Nephron progenitor cell (in vitro differentiated cells): ENCODE results near the gene MRGPRG.
"Not testable (repeated sequence)": the region's sequence is repeated elsewhere in the genome, so short reads cannot be mapped to it uniquely, and the experiment has no call there.

Experiments used
- DNase-seq: peaks from one replicate; pipeline ENCODE4 v3.0.0; 2021
- H3K27ac Mint-ChIP-seq: 2 replicates; pipeline ENCODE4 v1.8.0; 2021; ENCODE audit warnings: mild to moderate bottlenecking, moderate library complexity, mixed read lengths
- H3K27me3 Mint-ChIP-seq: 2 replicates; pipeline ENCODE4 v1.8.0; 2021; ENCODE audit warnings: mild to moderate bottlenecking, low read depth, mixed read lengths; ENCODE audit not compliant: poor library complexity
- H3K36me3 Mint-ChIP-seq: 2 replicates; pipeline ENCODE4 v1.8.0; 2021; ENCODE audit warnings: low read depth, mixed read lengths
- H3K4me1 Mint-ChIP-seq: 2 replicates; pipeline ENCODE4 v1.8.0; 2021; ENCODE audit warnings: mixed read lengths
- H3K4me3 Mint-ChIP-seq: 2 replicates; pipeline ENCODE4 v1.8.0; 2021; ENCODE audit warnings: mild to moderate bottlenecking, moderate library complexity, mixed read lengths
- H3K9me3 Mint-ChIP-seq: 2 replicates; pipeline ENCODE4 v1.8.0; 2021; ENCODE audit warnings: mild to moderate bottlenecking, moderate library complexity, mixed read lengths
- TF ChIP-seq, protein P1 (sequence below): fragments of 200-600 bp; sonication (generic); IDR thresholded peaks from 2 replicates; pipeline ENCODE4 v1.5.0; 2021; ENCODE audit warnings: antibody characterized with exemption

MRGPRG gene, protein sequence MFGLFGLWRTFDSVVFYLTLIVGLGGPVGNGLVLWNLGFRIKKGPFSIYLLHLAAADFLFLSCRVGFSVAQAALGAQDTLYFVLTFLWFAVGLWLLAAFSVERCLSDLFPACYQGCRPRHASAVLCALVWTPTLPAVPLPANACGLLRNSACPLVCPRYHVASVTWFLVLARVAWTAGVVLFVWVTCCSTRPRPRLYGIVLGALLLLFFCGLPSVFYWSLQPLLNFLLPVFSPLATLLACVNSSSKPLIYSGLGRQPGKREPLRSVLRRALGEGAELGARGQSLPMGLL

DNA sequence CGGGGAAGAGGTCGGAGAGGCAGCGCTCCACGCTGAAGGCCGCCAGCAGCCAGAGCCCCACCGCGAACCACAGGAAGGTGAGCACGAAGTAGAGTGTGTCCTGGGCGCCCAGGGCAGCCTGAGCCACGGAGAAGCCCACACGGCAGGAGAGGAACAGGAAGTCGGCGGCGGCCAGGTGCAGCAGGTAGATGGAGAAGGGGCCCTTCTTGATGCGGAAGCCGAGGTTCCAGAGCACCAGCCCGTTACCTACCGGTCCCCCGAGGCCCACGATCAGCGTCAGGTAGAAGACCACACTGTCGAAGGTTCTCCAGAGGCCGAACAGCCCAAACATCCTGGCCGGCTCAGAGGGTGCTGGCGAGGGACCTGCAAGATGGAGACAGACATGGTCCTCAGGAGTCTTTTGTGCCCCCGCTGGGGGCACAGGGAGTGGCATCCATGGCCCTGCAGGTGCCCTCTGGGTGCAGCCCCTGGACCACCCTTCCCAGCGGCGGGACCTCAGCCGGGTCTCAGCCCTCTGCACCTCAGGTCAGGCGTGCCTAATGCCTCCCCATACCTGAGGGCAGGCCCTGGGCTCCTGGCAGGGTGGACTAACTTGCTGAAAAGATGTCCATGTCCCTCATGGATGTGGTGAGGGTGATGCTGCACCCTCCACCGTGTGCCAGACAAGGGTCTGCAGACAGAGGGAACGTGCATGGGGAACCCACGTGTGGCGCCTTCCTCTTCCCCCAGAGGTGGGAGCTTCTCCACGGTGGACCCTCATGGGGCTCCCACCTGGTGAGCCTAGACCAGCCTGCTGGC lies at the start of gene MRGPRG:
Gene MRGPRG (minus strand): TSS at position 331 of the 798 bp plus-strand sequence. CDS start 0 bp downstream, at position 331.
- Mint-ChIP-seq H3K27me3 (peaks cover 36% of the 10 kb centered on the region), H3K4me1 (peaks cover 23% of the 10 kb centered on the region), H3K36me3 (no peaks in the 10 kb centered on the region), H3K9me3 (no peaks in the 10 kb centered on the region), H3K27ac (no peak within 1 kb of the TSS), H3K4me3 (no peak within 1 kb of the TSS)
- DNase-seq, result no peak
- TF ChIP-seq, protein P1, sequence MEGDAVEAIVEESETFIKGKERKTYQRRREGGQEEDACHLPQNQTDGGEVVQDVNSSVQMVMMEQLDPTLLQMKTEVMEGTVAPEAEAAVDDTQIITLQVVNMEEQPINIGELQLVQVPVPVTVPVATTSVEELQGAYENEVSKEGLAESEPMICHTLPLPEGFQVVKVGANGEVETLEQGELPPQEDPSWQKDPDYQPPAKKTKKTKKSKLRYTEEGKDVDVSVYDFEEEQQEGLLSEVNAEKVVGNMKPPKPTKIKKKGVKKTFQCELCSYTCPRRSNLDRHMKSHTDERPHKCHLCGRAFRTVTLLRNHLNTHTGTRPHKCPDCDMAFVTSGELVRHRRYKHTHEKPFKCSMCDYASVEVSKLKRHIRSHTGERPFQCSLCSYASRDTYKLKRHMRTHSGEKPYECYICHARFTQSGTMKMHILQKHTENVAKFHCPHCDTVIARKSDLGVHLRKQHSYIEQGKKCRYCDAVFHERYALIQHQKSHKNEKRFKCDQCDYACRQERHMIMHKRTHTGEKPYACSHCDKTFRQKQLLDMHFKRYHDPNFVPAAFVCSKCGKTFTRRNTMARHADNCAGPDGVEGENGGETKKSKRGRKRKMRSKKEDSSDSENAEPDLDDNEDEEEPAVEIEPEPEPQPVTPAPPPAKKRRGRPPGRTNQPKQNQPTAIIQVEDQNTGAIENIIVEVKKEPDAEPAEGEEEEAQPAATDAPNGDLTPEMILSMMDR, result no peak

DNA sequence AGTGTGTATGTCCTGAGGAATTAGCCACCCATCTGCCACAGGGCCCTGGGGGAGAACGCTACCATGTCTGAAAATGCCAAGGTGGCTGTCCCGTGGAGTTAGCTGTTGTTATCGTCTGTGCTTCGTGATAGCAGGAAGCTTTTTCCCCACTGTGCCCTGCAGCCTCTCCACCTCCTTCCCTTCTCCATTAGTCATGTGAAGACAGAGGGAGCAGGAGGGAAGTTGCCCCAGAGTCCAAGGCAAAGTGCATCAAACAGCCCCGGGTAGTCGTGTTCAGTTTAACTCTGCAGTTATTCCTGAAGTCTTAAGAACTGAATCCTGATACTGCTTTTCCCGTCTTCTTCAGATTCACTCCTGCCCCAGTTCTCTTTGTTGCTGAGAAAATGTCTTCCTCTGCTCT lies 43.9 kb upstream of the MRGPRG start:
- not testable (repeated sequence) for H3K36me3 Mint-ChIP-seq, H3K4me1 Mint-ChIP-seq, H3K4me3 Mint-ChIP-seq

DNA sequence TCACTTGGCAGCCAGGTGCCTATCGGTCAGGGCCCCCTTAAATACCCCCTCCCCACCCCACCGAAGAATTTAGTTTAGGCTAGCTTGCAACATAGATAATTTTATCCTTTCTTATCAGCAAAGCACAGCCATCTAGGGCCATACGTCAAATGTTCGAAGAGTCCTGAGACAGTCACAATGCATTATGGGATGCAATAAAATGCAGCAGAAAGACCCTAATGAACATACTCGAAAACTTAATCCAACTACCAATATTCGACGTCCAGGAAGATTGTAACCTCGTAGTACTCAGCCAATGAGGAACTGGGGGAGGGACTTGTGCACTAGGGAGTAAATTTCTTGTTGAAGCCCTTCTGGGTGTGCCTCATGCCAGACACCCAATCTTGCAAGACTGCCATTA lies 43.2 kb upstream of the MRGPRG start:
- not testable (repeated sequence) for H3K4me1 Mint-ChIP-seq, H3K36me3 Mint-ChIP-seq, DNase-seq, H3K4me3 Mint-ChIP-seq, H3K27ac Mint-ChIP-seq, H3K9me3 Mint-ChIP-seq, H3K27me3 Mint-ChIP-seq

More for the DNA sequence above, 43.9 kb upstream of the MRGPRG start:
- not testable (repeated sequence) for H3K27ac Mint-ChIP-seq, H3K27me3 Mint-ChIP-seq, DNase-seq, H3K9me3 Mint-ChIP-seq

DNA sequence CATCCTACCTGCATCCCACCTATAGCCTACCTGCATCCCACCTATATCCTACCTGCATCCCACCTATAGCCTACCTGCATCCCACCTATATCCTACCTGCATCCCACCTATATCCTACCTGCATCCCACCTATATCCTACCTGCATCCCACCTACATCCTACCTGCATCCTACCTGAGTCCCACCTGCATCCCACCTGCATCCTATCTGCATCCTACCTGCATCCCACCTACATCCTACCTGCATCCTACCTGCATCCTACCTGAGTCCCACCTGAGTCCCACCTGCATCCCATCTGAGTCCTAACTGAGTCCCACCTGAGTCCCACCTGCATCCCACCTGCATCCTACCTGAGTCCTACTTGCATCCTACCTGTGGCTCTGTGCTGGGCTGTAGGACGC lies 38.9 kb upstream of the MRGPRG start:
- H3K4me1 Mint-ChIP-seq, DNase-seq, H3K36me3 Mint-ChIP-seq, H3K27ac Mint-ChIP-seq, H3K4me3 Mint-ChIP-seq, H3K27me3 Mint-ChIP-seq, H3K9me3 Mint-ChIP-seq: not testable (repeated sequence)

DNA sequence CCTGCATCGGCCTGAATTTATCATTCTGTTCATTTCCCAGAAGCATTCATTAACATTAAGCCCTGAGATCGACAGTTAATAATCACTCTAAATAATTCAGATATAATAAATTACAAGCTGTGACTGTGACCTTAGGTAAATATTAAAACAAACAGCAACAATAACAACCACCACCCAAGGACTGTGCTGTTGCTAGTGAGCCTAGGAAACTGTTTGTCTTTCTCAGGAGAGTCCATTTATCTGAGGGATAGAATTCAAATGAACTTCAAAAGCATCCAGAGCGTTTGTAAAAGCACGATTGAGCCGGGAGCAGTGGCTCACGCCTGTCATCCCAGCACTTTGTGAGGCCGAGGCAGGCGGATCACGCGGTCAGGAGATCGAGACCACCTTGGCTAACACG lies 36.6 kb upstream of the MRGPRG start:
- H3K36me3 Mint-ChIP-seq, H3K27ac Mint-ChIP-seq, DNase-seq, H3K27me3 Mint-ChIP-seq, H3K9me3 Mint-ChIP-seq, H3K4me1 Mint-ChIP-seq, H3K4me3 Mint-ChIP-seq: not testable (repeated sequence)

DNA sequence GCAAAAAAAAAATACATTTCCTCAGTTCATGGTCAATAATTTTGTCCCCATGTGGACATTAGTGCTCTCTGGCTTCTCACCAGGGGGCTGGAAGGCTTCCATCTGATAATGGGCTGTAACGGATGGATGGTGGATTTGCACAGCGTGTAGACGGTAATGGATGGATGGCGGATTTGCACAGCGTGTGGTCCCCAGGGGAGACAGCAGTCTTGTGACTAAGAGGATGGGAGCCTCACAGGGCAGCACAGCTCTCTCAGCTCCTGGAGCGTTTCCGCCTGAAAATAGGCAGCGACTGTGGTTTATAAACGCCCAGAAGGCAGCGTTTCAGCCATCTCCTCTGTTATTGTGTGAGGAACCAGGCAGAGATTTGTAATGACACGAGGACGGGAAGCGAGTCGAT lies 36.2 kb upstream of the MRGPRG start:
- not testable (repeated sequence) for H3K4me1 Mint-ChIP-seq, H3K27me3 Mint-ChIP-seq, H3K36me3 Mint-ChIP-seq, H3K27ac Mint-ChIP-seq, H3K9me3 Mint-ChIP-seq, H3K4me3 Mint-ChIP-seq, DNase-seq

DNA sequence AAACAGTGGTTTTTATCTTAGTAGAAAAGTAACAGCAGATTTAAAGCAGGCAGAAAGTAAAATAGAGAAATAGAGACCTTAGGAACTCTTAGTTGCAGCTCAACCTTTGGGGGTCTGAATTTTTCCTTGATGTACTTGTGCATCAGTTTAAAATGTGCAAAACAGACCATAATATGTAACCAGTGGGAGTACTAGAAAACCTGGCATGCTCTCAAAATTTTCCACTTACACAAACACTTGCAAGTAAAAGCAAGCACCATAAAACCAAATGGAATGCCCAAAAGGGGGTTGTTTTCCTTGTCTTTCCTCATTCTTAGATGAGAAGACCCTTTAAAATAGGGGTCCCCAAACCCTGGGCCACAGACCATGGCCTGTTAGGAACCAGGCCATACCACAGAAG lies 26.5 kb upstream of the MRGPRG start:
- H3K27ac Mint-ChIP-seq, result no peak overlapping the region
- no peak for DNase-seq
- no peaks in the 10 kb centered on the region for H3K36me3 Mint-ChIP-seq
- peaks cover 18% of the 10 kb centered on the region for H3K9me3 Mint-ChIP-seq
- H3K4me3 Mint-ChIP-seq, result no peak overlapping the region
- H3K4me1 Mint-ChIP-seq, result no peaks in the 10 kb centered on the region
- TF ChIP-seq, protein P1, result no peak
- peaks cover 4% of the 10 kb centered on the region for H3K27me3 Mint-ChIP-seq

DNA sequence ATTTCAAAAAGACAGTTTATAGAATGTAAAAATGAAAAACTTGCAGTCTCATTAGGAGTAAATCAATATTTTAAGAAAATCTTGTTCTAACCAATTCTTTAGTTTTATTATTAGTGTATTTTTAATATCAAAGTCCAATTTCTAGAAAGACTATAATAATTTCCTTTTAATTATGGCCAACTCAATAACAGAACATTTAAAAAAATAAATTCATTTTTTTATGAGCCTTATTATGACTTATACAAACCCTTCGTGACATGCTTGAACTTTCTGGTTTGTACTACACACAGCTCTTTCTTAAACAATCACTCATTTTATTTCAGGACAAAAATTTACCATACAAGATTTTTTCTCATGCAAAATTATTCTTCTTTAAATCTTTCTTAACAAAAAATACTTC lies 25.3 kb upstream of the MRGPRG start:
- Mint-ChIP-seq H3K4me3 (no peak overlapping the region), H3K9me3 (peaks cover 18% of the 10 kb centered on the region), H3K27me3 (peaks cover 14% of the 10 kb centered on the region), H3K4me1 (no peaks in the 10 kb centered on the region), H3K36me3 (no peaks in the 10 kb centered on the region), H3K27ac (no peak overlapping the region)
- DNase-seq, result no peak
- TF ChIP-seq, protein P1, result no peak
